ENCODE results near the gene PTPRN2.

Gene PTPRN2

DNA sequence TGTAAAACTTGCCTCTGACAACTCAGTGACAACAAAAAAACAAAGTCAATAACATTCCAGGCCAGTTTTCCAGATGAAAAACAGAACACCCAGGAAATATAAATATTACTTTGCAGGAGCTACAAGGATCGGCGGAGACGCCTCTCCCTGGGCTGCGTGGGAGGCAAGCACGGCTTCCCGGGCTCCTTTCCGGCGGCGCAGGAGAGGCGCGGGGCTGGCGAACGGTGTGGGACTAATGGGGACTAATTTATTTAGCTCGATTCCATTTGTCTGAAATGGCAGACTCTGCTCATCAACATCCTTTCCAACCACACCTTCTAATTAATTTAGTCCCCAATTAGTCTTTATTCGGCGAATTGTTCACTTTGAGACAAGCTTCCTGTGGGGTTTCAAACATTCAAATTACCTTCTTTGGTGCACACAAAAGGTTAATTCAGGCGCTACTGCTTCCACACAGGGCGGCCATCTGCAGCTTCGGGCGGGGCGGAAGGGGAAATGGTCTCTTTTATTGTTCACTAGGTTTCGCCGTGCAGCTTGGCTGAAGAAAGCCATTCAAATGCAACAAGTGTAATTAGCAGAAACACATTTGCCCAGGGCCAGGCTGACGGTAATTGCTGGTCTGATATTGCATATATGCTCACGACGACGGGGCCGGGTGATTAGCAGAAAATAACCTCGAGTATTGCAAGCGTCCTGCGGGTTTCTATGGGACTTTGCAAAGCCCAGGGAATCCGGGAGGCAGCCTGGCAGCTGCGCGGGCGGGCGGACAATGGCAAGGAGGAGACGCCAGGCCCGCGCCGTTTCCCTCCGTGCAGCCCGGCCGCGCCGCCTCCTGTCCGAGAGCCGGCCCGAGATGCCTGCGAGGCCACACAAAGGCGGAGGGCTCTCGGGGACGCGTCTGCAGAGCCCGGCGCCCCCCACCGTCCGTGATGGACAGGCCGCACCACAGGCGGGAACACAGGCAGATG lies 270.1 kb downstream of the PTPRN2 start:
- no peak overlapping the region for H2AFZ ChIP-seq
- H3K4me1 ChIP-seq: no peaks in the 10 kb centered on the region
- TF ChIP-seq, protein P1, sequence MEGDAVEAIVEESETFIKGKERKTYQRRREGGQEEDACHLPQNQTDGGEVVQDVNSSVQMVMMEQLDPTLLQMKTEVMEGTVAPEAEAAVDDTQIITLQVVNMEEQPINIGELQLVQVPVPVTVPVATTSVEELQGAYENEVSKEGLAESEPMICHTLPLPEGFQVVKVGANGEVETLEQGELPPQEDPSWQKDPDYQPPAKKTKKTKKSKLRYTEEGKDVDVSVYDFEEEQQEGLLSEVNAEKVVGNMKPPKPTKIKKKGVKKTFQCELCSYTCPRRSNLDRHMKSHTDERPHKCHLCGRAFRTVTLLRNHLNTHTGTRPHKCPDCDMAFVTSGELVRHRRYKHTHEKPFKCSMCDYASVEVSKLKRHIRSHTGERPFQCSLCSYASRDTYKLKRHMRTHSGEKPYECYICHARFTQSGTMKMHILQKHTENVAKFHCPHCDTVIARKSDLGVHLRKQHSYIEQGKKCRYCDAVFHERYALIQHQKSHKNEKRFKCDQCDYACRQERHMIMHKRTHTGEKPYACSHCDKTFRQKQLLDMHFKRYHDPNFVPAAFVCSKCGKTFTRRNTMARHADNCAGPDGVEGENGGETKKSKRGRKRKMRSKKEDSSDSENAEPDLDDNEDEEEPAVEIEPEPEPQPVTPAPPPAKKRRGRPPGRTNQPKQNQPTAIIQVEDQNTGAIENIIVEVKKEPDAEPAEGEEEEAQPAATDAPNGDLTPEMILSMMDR (IDR thresholded peaks at IDR 0.05): no peak
- H3K4me3 ChIP-seq (ENCODE audit: low read depth, low read length): no peak overlapping the region
- H3K27me3 ChIP-seq (ENCODE audit: control insufficient read depth, insufficient read depth, low read length): no peaks in the 10 kb centered on the region
- H3K9me3 ChIP-seq (ENCODE audit: control insufficient read depth, low read length): no peaks in the 10 kb centered on the region
- H3K36me3 ChIP-seq (ENCODE audit: control insufficient read depth, insufficient read depth, low read length): no peaks in the 10 kb centered on the region
- no peak overlapping the region for H3K9ac ChIP-seq
- H3K79me2 ChIP-seq: no peaks in the 10 kb centered on the region
- H3K27ac ChIP-seq: no peak overlapping the region
- H3K4me2 ChIP-seq (ENCODE audit: low read length): no peak overlapping the region

- Histone ChIP-seq H3K36me3 (ENCODE audit: control insufficient read depth, insufficient read depth, low read length) (no peaks in the 10 kb centered on the region), H2AFZ (no peak overlapping the region), H3K4me2 (ENCODE audit: low read length) (no peak overlapping the region), H3K27me3 (ENCODE audit: control insufficient read depth, insufficient read depth, low read length) (no peaks in the 10 kb centered on the region), H3K4me1 (no peaks in the 10 kb centered on the region), H3K4me3 (ENCODE audit: low read depth, low read length) (no peak overlapping the region), H3K27ac (no peak overlapping the region), H3K9ac (no peak overlapping the region), H3K79me2 (no peaks in the 10 kb centered on the region), H3K9me3 (ENCODE audit: control insufficient read depth, low read length) (no peaks in the 10 kb centered on the region)
- TF ChIP-seq, protein P1 (IDR thresholded peaks at IDR 0.05): no peak
These were observed 271.1 kb downstream of the PTPRN2 start for GRCh38 chr7:158316466-158317031.

- H3K4me1 ChIP-seq: no peaks in the 10 kb centered on the region
- no peaks in the 10 kb centered on the region for H3K79me2 ChIP-seq
- H3K36me3 ChIP-seq (ENCODE audit: control insufficient read depth, insufficient read depth, low read length): no peaks in the 10 kb centered on the region
- no peak overlapping the region for H2AFZ ChIP-seq
- H3K27me3 ChIP-seq (ENCODE audit: control insufficient read depth, insufficient read depth, low read length): no peaks in the 10 kb centered on the region
- no peak overlapping the region for H3K4me3 ChIP-seq (ENCODE audit: low read depth, low read length)
- H3K4me2 ChIP-seq (ENCODE audit: low read length): no peak overlapping the region
- no peak overlapping the region for H3K9ac ChIP-seq
- TF ChIP-seq, protein P1 (IDR thresholded peaks at IDR 0.05): no peak
- no peaks in the 10 kb centered on the region for H3K9me3 ChIP-seq (ENCODE audit: control insufficient read depth, low read length)
- no peak overlapping the region for H3K27ac ChIP-seq
These were observed 271.7 kb downstream of the PTPRN2 start for GRCh38 chr7:158315881-158316280.

DNA sequence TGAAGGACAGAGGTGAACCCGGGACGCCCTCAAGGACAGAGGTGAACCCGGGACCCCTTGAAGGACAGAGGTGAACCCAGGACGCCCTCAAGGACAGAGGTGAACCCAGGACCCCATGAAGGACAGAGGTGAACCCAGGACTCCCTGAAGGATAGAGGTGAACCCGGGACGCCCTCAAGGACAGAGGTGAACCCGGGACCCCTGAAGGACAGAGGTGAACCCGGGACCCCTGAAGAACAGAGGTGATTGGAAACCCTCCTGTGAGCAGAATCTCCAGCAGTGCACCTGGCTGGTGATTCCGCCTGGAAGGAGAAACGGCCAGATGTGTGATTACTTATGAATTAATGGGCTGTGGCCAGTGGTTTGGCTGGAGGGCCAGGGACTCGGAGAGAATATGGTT lies 272.3 kb downstream of the PTPRN2 start:
- TF ChIP-seq, protein P1 (IDR thresholded peaks at IDR 0.05): no peak
- Histone ChIP-seq H3K4me1 (no peaks in the 10 kb centered on the region), H3K9ac (no peak overlapping the region), H3K27me3 (ENCODE audit: control insufficient read depth, insufficient read depth, low read length) (no peaks in the 10 kb centered on the region), H3K4me3 (ENCODE audit: low read depth, low read length) (no peak overlapping the region), H2AFZ (no peak overlapping the region), H3K27ac (no peak overlapping the region), H3K79me2 (no peaks in the 10 kb centered on the region), H3K4me2 (ENCODE audit: low read length) (no peak overlapping the region), H3K36me3 (ENCODE audit: control insufficient read depth, insufficient read depth, low read length) (no peaks in the 10 kb centered on the region), H3K9me3 (ENCODE audit: control insufficient read depth, low read length) (no peaks in the 10 kb centered on the region)

All from parathyroid adenoma (tissue), 2 donors.